Measurements from ENCODE around the gene SRRT.

DNA sequence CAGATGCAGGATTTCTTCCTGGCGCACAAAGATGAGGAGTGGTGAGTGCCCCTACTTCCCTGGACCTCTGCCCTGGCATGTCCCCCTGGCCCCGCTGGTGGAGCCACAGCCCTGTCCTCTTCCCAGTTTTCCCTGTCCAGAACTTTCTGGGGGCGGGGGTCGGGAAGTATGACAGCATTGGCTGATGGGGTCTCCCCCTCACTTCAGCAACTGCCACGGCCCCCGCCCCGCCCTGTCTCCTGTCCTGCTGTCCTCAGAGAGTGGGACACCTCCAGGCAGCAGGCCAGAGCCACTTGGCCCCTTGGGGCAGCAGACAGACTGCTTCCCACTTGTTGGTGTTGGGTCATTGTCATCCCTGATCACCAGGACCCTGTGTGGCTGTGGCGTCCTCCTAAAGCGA lies 7.3 kb downstream of the SRRT start:
- TF ChIP-seq, protein P1, sequence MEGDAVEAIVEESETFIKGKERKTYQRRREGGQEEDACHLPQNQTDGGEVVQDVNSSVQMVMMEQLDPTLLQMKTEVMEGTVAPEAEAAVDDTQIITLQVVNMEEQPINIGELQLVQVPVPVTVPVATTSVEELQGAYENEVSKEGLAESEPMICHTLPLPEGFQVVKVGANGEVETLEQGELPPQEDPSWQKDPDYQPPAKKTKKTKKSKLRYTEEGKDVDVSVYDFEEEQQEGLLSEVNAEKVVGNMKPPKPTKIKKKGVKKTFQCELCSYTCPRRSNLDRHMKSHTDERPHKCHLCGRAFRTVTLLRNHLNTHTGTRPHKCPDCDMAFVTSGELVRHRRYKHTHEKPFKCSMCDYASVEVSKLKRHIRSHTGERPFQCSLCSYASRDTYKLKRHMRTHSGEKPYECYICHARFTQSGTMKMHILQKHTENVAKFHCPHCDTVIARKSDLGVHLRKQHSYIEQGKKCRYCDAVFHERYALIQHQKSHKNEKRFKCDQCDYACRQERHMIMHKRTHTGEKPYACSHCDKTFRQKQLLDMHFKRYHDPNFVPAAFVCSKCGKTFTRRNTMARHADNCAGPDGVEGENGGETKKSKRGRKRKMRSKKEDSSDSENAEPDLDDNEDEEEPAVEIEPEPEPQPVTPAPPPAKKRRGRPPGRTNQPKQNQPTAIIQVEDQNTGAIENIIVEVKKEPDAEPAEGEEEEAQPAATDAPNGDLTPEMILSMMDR (IDR thresholded peaks at IDR 0.05), result no peak
- TF ChIP-seq EZH2 (IDR thresholded peaks at IDR 0.05; ENCODE audit: borderline replicate concordance, insufficient read depth, low read depth, low read length, poor library complexity, severe bottlenecking), result no peak
